ENCODE measurements around the gene SUN2. TPM values are rescaled to one million over a fixed set of nuclear protein-coding genes. Genes with fewer than 3 reads are reported as not detected.

The SUN2 gene
- polyA plus RNA-seq, 3 donors from 2014 or later, result 444 to 668 (median 473) TPM

DNA sequence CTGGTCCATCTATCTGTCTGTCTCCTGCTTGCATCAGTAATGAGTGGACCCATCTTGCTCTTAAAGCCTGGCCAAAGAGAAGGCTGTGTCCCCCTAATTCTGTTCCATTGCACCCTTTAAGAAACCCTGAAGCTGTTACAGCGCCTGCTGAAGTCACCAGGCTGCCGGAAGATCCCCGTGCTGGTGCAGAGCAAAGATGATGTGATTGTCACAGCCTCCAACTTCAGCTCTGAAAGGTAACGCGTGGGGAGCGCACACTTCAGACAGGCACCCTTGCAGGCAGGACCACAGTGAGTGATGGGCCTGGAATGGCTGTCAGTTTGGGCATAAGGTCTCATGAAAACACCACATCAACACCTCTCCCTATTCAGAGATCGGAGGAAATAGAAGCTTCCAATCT is 31.6 kb downstream of the SUN2 start:
- H3K27me3 Mint-ChIP-seq (ENCODE audit: low read depth in 3 of 3), result peaks cover 9 to 42% (median 35%) of the 10 kb centered on the region in 3 donors
- no peak overlapping the region for H3K4me3 Mint-ChIP-seq
- H3K4me1 Mint-ChIP-seq, result peaks cover 9% of the 10 kb centered on the region in 2 donors
- no peak for DNase-seq
- H3K9me3 Mint-ChIP-seq, result no peaks in the 10 kb centered on the region
- H3K27ac Mint-ChIP-seq, result peak overlapping the region in 1 of 6 donors; percentile 24
- peaks cover 10 to 50% (median 19%) of the 10 kb centered on the region in 3 donors for H3K36me3 Mint-ChIP-seq

DNA sequence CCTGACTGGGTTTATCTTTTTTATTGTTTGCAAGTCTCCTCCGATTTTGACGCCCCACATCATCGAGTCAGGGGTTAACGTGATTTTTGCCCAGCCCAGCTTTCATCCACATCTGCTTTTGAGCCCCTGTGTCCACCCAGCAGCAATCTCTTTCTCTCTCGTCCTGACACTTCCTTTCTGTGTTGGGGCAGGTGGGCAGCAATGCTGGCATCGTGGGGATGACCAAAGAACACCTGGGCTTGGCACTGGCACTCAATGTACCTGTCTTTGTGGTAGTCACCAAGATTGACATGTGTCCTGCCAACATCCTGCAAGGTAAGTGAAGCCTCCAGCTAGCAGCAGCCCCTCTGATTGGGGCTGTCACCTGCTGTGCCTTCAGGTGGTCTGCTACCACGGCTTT is 34.2 kb downstream of the SUN2 start:
- no peak for DNase-seq
- Mint-ChIP-seq H3K27me3 (ENCODE audit: low read depth in 3 of 3) (peaks cover 2 to 27% (median 18%) of the 10 kb centered on the region in 3 donors), H3K4me3 (no peak overlapping the region), H3K36me3 (peaks cover 11 to 44% (median 27%) of the 10 kb centered on the region in 3 donors), H3K4me1 (peaks cover 9 to 20% of the 10 kb centered on the region in 2 donors), H3K9me3 (no peaks in the 10 kb centered on the region), H3K27ac (peak overlapping the region in 2 of 6 donors; percentile 12 to 72)

DNA sequence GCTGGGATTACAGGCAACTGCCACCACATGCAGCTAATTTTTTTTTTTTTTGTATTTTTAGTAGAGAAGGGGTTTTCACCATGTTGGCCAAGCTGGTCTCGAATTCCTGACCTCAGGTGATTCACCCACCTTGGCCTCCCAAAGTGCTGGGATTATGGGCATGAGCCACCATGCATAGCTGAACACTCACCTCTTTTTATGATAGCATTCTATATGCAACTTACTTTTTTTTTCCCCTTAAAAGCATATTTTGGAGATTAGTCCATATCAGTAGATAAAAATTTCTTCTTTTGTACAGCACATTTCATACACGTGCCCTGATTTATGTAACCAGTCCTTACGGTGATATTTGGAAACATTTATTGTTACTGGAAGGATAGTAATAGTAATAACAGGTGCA is 35.4 kb downstream of the SUN2 start:
- no peak overlapping the region for H3K27ac Mint-ChIP-seq
- H3K9me3 Mint-ChIP-seq, result no peaks in the 10 kb centered on the region
- H3K4me3 Mint-ChIP-seq, result no peak overlapping the region
- H3K4me1 Mint-ChIP-seq, result peaks cover 7 to 20% of the 10 kb centered on the region in 2 donors
- peaks cover 2 to 19% (median 15%) of the 10 kb centered on the region in 3 donors for H3K27me3 Mint-ChIP-seq (ENCODE audit: low read depth in 3 of 3)
- DNase-seq, result no peak
- H3K36me3 Mint-ChIP-seq, result peaks cover 11 to 41% (median 23%) of the 10 kb centered on the region in 3 donors

DNA sequence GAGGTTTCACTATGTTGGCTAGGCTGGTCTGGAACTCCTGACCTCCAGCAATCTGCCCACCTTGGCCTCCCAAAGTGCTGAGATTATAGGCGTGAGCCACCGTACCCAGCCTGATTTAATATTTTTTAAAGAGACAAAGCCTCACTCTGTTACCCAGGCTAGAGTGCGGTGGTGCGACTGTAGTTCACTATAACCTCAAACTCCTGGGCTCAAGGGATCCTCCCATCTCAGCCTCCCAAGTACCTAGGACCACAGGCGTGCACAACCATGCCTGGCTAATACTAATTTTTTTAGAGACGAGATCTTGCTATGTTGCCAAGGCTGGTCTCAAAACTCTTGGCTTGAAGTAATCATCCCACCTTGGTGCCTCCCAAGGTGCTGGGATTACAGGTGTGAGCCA is 36.6 kb downstream of the SUN2 start:
- H3K27me3 Mint-ChIP-seq (ENCODE audit: low read depth in 3 of 3), result peaks cover 1 to 12% (median 9%) of the 10 kb centered on the region in 3 donors
- peaks cover 4 to 30% (median 15%) of the 10 kb centered on the region in 3 donors for H3K36me3 Mint-ChIP-seq
- no peak overlapping the region for H3K27ac Mint-ChIP-seq
- H3K4me3 Mint-ChIP-seq, result no peak overlapping the region
- no peak for DNase-seq
- no peaks in the 10 kb centered on the region for H3K9me3 Mint-ChIP-seq
- peaks cover 11 to 25% of the 10 kb centered on the region in 2 donors for H3K4me1 Mint-ChIP-seq

DNA sequence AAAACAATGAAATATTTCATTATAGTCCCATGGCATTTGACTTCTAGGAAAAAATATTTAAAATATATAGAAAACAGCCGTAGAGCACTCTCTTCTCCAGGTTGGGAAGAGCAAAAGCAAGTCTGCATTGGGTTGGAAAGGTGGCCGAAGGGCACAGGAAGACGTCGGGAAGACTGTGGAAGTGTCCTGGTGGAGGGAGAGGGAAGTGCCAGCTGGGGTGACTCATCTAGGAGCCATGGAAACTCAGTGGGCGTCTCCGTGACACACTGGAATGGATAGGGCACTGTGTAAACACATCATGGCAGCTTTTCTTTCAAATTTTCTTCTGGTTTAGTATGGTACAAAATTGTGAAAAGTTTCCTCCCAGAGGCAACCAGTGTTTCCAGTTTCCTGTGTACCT is 37.4 kb downstream of the SUN2 start:
- Mint-ChIP-seq H3K9me3 (no peaks in the 10 kb centered on the region), H3K36me3 (peaks cover 4 to 24% (median 15%) of the 10 kb centered on the region in 3 donors), H3K27me3 (ENCODE audit: low read depth in 3 of 3) (peaks cover 1 to 12% (median 8%) of the 10 kb centered on the region in 3 donors), H3K4me1 (peaks cover 17 to 31% of the 10 kb centered on the region in 2 donors), H3K27ac (peak overlapping the region in 1 of 6 donors; percentile 57), H3K4me3 (no peak overlapping the region)
- DNase-seq, result no peak

DNA sequence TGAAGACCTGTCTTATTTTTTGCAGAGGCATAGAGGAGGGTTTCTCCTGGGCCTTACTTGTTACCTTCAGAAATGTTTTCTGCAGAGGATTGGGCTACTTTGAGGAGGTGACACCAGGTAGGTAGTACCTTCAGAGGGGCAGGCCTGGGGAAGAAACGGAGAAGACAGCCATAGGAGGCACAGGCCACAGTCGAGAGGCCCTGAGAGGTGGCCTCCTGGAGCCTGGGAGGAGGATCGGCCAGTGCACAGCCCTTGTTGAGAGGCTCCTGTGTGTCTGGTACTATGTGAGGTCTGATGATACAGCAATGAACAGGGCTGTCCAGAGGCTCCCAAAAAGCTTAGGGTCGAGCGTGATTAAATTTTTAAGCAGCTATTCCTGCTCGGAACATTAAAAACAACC is 38.6 kb downstream of the SUN2 start:
- Mint-ChIP-seq H3K27ac (peak overlapping the region in 1 of 6 donors; percentile 53), H3K27me3 (ENCODE audit: low read depth in 3 of 3) (peaks cover 1 to 11% (median 8%) of the 10 kb centered on the region in 3 donors), H3K9me3 (no peaks in the 10 kb centered on the region), H3K4me3 (no peak overlapping the region), H3K36me3 (peaks cover 4 to 23% (median 15%) of the 10 kb centered on the region in 3 donors), H3K4me1 (peaks cover 28 to 43% of the 10 kb centered on the region in 2 donors)
- DNase-seq, result no peak

DNA sequence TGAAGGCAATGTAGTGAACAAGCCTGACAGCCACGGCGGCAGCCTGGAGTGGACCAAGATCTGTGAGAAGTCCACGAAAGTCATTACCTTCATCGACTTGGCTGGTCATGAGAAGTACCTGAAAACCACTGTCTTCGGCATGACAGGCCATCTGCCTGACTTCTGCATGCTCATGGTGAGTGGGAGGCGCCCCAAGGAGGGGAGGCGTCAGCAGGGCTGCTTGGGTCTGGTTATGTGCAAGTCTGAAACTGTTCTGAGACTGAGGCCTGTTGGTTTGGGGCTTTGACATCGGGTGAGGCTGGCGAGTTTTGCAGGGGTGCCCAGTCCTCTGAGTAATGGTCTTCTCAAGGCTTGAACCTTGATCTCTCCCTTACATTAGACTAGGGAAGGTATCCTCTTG is 39.0 kb downstream of the SUN2 start:
- Mint-ChIP-seq H3K4me3 (no peak overlapping the region), H3K4me1 (peaks cover 29 to 47% of the 10 kb centered on the region in 2 donors), H3K27me3 (ENCODE audit: low read depth in 3 of 3) (peaks cover 1 to 9% (median 5%) of the 10 kb centered on the region in 3 donors), H3K27ac (peak overlapping the region in 1 of 6 donors; percentile 29), H3K36me3 (peaks cover 4 to 20% (median 15%) of the 10 kb centered on the region in 3 donors), H3K9me3 (no peaks in the 10 kb centered on the region)
- no peak for DNase-seq

DNA sequence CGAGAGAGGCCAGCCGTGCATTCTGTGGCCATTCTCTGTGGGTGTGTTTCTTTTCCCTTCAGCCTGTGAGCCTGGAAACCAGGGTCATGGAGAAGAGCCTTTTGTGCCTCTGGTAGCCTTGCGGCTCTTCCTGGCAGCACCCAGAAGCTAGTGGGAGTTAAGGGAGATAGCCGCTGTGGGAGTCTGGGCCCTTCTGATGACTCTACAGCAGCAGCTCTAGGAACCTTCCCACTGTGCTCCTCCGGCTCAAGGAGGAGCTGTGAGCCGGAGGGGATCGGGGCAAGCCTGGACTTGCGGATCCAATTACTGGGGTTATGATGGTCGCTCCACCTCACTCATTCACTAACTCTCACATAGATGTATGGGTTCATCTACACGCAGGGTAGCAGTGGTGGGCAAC is 39.5 kb downstream of the SUN2 start:
- Mint-ChIP-seq H3K27me3 (ENCODE audit: low read depth in 3 of 3) (peaks cover 1 to 9% (median 5%) of the 10 kb centered on the region in 3 donors), H3K4me1 (peaks cover 30 to 49% of the 10 kb centered on the region in 2 donors), H3K4me3 (no peak overlapping the region), H3K27ac (peak overlapping the region in 1 of 6 donors; percentile 22), H3K36me3 (peaks cover 4 to 15% (median 13%) of the 10 kb centered on the region in 3 donors), H3K9me3 (no peaks in the 10 kb centered on the region)
- DNase-seq, result no peak

DNA sequence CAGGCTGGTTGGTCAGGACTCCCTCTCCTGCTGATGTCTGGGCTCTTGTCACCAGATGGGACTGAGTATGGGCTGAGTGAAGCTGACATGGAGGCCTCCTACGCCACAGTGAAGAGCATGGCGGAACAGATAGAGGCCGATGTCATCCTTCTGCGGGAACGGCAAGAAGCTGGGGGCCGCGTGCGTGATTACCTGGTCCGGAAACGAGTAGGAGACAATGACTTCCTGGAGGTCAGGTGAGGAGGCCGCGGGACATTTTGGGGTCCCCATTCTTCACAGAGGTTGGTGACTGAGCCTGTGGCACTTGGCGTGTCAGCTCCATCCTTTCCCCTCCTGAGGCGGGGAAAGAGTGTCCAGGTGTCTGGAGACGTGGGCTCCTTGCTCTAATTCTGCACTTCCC is 39.9 kb downstream of the SUN2 start:
- no peak overlapping the region for H3K4me3 Mint-ChIP-seq
- H3K27me3 Mint-ChIP-seq (ENCODE audit: low read depth in 3 of 3), result peaks cover 1 to 9% (median 5%) of the 10 kb centered on the region in 3 donors
- peak overlapping the region in 2 of 6 donors; percentile 14 to 28 for H3K27ac Mint-ChIP-seq
- peaks cover 4 to 18% (median 15%) of the 10 kb centered on the region in 3 donors for H3K36me3 Mint-ChIP-seq
- DNase-seq, result no peak
- peaks cover 33 to 53% of the 10 kb centered on the region in 2 donors for H3K4me1 Mint-ChIP-seq
- no peaks in the 10 kb centered on the region for H3K9me3 Mint-ChIP-seq

DNA sequence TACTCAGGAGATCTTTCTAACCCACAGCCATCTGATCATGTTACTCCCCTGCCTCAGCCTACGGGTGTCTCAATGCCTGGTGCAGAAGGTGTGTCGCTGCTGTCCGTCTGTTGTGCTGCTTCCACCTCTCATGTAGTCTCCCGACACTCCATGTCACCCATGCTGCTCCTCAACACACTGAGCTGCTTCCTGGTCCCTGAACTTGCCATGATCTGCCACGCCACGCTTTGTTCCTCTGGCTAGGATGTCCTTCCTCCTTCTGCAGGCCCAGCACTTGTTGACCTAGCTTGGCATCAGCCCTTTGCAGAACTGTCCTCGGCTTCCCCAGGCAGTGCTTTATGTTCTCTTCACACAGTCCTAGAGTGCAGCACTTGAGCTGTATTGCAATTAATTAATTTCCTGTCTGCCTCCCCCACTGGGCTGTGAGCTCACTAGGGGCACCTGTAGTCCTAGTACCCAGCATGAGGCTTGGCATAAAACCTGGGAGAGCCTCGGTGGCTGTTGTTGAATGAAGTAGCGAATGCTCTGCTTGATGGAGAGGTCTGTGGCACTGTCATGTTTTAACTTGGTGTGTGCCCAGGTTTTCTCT is 40.5 kb downstream of the SUN2 start:
- DNase-seq, result no peak
- Mint-ChIP-seq H3K4me3 (no peak overlapping the region), H3K27ac (peak overlapping the region in 3 of 6 donors; percentile 4 to 26 (median 26)), H3K27me3 (ENCODE audit: low read depth in 3 of 3) (peaks cover 1 to 9% (median 5%) of the 10 kb centered on the region in 3 donors), H3K9me3 (no peaks in the 10 kb centered on the region), H3K36me3 (peaks cover 4 to 20% (median 17%) of the 10 kb centered on the region in 3 donors), H3K4me1 (peaks cover 35 to 59% of the 10 kb centered on the region in 2 donors)

DNA sequence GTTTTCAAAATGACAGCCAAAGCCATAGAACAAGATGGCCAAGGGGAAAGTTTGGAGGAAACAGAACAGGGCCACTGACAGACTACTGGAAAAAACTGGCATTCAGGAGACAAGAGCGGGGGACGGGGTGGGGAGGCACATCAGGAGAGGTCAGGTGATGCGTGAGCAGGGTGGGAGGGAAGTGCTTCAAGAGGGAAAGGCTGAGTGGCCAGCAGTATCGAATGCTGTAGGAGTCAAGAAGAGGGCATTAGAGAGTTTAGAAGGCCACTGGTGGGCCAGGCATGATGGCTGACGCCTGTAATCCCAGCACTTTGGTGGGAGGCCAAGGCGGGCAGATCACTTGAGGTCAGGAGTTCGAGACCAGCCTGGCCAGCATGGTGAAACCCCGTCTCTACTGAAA is 41.9 kb downstream of the SUN2 start:
- DNase-seq, result no peak
- no peak overlapping the region for H3K4me3 Mint-ChIP-seq

DNA sequence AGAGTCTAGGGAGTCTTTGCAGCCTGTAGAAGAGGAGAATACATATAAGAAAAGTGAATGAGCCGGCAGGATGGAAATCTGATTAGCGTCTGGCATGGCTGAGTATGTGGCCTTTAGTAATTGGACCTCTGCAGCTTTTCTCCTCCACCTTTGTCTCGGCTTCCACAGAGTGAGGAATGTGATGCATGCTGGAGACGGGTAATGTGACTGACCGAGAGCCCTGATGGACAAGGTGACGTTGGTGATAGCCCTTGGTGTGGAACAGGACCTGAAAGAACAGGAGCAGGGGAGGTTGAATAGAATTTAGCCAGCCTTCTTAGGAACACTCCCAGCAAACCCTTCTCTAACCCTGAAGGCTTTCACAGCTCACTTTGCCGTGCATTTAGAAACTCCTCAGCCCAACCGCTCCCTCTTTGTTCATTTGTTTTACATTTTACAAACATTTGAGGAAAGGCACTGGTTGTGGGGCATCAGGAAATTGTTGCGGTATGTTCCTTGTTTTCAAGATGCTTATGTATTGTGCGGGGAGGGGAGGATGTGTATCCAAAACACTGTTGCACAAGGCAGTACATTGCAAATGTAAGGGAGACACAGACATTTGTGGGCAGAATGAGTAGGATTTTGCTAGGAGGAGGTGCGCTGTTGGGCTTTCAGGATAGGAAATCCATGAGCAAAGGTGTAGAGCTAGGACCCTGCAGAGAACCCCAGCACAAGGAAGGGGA is 43.2 kb downstream of the SUN2 start:
- Mint-ChIP-seq H3K4me1 (peaks cover 48 to 85% of the 10 kb centered on the region in 2 donors), H3K9me3 (no peaks in the 10 kb centered on the region), H3K36me3 (peaks cover 4 to 14% (median 13%) of the 10 kb centered on the region in 3 donors), H3K27ac (peak overlapping the region in 2 of 6 donors; percentile 44 to 47), H3K27me3 (ENCODE audit: low read depth in 3 of 3) (peaks cover 1 to 9% (median 7%) of the 10 kb centered on the region in 3 donors), H3K4me3 (no peak overlapping the region)
- no peak for DNase-seq

More for the DNA sequence above, 41.9 kb downstream of the SUN2 start:
- Mint-ChIP-seq H3K4me1 (peaks cover 37 to 73% of the 10 kb centered on the region in 2 donors), H3K27ac (peak overlapping the region in 2 of 6 donors; percentile 25 to 47), H3K36me3 (peaks cover 4 to 20% (median 17%) of the 10 kb centered on the region in 3 donors), H3K9me3 (no peaks in the 10 kb centered on the region), H3K27me3 (ENCODE audit: low read depth in 3 of 3) (peaks cover 1 to 9% (median 5%) of the 10 kb centered on the region in 3 donors)

DNA sequence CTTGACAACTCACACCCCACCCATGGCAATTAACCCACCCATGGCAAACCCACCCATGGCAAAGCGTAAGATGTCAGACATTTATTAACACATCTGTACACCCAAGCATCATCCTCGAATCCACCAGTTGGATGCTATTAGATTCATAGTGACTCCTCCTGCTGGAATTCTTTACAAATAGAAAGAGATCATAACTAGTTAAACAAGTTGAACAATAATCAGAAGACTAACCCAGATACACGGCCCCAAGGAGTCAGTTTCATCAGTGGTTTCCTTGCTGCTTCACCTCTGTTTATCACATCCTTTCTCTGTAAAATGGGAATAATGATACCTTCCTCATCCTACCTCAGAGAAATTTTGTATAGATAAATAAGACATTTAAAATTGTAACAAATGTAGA is 44.9 kb downstream of the SUN2 start:
- Mint-ChIP-seq H3K27ac (peak overlapping the region in 2 of 6 donors; percentile 12 to 37), H3K4me1 (peaks cover 60 to 87% of the 10 kb centered on the region in 2 donors), H3K36me3 (peaks cover 0 to 8% (median 3%) of the 10 kb centered on the region in 3 donors), H3K27me3 (ENCODE audit: low read depth in 3 of 3) (peaks cover 1 to 7% (median 7%) of the 10 kb centered on the region in 3 donors), H3K4me3 (no peak overlapping the region), H3K9me3 (no peaks in the 10 kb centered on the region)
- no peak for DNase-seq

DNA sequence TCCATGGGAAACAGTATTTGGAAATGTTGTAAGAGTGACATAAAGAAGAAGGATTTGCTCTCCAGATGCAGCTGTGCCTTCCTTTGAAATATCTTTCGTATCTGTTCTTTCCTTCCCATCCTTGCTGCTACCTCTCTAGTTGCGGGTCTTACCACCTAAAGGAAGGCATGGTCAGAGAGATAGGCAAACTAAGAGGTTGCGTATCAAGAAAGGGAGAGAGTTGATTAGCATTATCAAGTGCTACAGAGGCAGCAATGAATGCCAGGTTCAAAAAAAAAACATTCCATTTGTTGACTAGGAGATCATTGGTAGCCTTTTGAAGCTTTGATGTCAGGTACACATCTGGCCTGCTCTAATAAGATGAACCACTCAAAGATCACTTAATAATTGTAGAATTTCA is 45.4 kb downstream of the SUN2 start:
- DNase-seq, result no peak
- H3K27ac Mint-ChIP-seq, result no peak overlapping the region
- no peak overlapping the region for H3K4me3 Mint-ChIP-seq
- H3K9me3 Mint-ChIP-seq, result no peaks in the 10 kb centered on the region
- peaks cover 59 to 86% of the 10 kb centered on the region in 2 donors for H3K4me1 Mint-ChIP-seq
- H3K36me3 Mint-ChIP-seq, result peaks cover 0 to 8% (median 3%) of the 10 kb centered on the region in 3 donors
- peaks cover 5 to 10% (median 5%) of the 10 kb centered on the region in 3 donors for H3K27me3 Mint-ChIP-seq (ENCODE audit: low read depth in 3 of 3)
